CD14-positive monocyte (primary cell): ENCODE data around the gene CACNA2D1. TPM values are rescaled to one million over a fixed set of nuclear protein-coding genes. Genes with fewer than 3 reads are reported as not detected.

Experiments used
- DNase-seq, 3 donors: peaks; one replicate each; pipeline ENCODE4 v3.0.0-alpha.2; 2011 to 2022
- H2AFZ ChIP-seq: 2 replicates; pipeline ENCODE4 v1.6.0; 2012; ENCODE audit warnings: mild to moderate bottlenecking, low read depth, low read length, inconsistent platforms; ENCODE audit not compliant: insufficient read depth, poor library complexity, severe bottlenecking
- H3K27ac ChIP-seq, 2 donors: 1 replicate in 1 of 2; 2 replicates in 1 of 2; pipeline ENCODE4 v1.5.1; 2012 to 2013; ENCODE audit warnings: low read length in 2 of 2, control low read depth in 1 of 2, inconsistent platforms in 1 of 2, low read depth in 1 of 2, mild to moderate bottlenecking in 1 of 2
- H3K27me3 ChIP-seq, 2 donors: one replicate each; pipeline versions ENCODE4 v1.6.0 to v1.6.1; 2011 to 2013; ENCODE audit warnings: low read length in 2 of 2; ENCODE audit not compliant: control insufficient read depth in 2 of 2, insufficient read depth in 2 of 2
- H3K36me3 ChIP-seq, 2 donors: replicated peaks in 1 of 2; 1 replicate in 1 of 2; 2 replicates in 1 of 2; pipeline versions ENCODE4 v1.5.1 to v1.6.1; 2012 to 2013; ENCODE audit warnings: low read length in 2 of 2, control low read depth in 1 of 2, inconsistent platforms in 1 of 2, mild to moderate bottlenecking in 1 of 2; ENCODE audit not compliant: insufficient read depth in 2 of 2, control insufficient read depth in 1 of 2
- H3K4me1 ChIP-seq, 2 donors: 1 replicate in 1 of 2; 2 replicates in 1 of 2; pipeline versions ENCODE4 v1.5.1 to v1.6.1; 2012 to 2013; ENCODE audit warnings: low read length in 2 of 2, control low read depth in 1 of 2, inconsistent platforms in 1 of 2, mild to moderate bottlenecking in 1 of 2, moderate library complexity in 1 of 2; ENCODE audit not compliant: insufficient read depth in 2 of 2, control insufficient read depth in 1 of 2
- H3K4me2 ChIP-seq: replicated peaks from 2 replicates; pipeline ENCODE3; 2012; ENCODE audit warnings: low read length, moderate library complexity, mild to moderate bottlenecking; ENCODE audit not compliant: poor library complexity, severe bottlenecking; ENCODE audit errors: extremely low read depth
- H3K4me3 ChIP-seq, 3 experiments: fragments of 200-600 bp in 1 of 3; sonication (generic) in 1 of 3; replicated peaks in 1 of 3; 1 replicate in 2 of 3; 2 replicates in 1 of 3; pipeline ENCODE4 v1.5.1; 2011 to 2013; ENCODE audit warnings: low read length in 3 of 3, mild to moderate bottlenecking in 3 of 3, control low read depth in 2 of 3, low read depth in 2 of 3, inconsistent platforms in 1 of 3, moderate library complexity in 1 of 3
- H3K79me2 ChIP-seq: 2 replicates; pipeline ENCODE4 v1.6.0; 2012; ENCODE audit warnings: mild to moderate bottlenecking, control low read depth, inconsistent platforms, low read length, moderate library complexity; ENCODE audit not compliant: insufficient read depth
- H3K9ac ChIP-seq: 2 replicates; pipeline ENCODE4 v1.6.0; 2017; ENCODE audit warnings: low read length, mild to moderate bottlenecking; ENCODE audit not compliant: insufficient read depth, poor library complexity, severe bottlenecking
- H3K9me3 ChIP-seq, 2 donors: replicated peaks in 1 of 2; 1 replicate in 1 of 2; 2 replicates in 1 of 2; pipeline versions ENCODE4 v1.5.1 to v1.6.1; 2012 to 2013; ENCODE audit warnings: low read length in 2 of 2, control low read depth in 1 of 2; ENCODE audit not compliant: control insufficient read depth in 1 of 2, insufficient read depth in 1 of 2
- H4K20me1 ChIP-seq: 2 replicates; pipeline ENCODE4 v1.6.0; 2012; ENCODE audit warnings: mild to moderate bottlenecking, low read length, control low read depth, moderate library complexity; ENCODE audit not compliant: insufficient read depth
- H3K27ac Mint-ChIP-seq, 7 donors: one replicate each; pipeline ENCODE4 v1.8.0; 2020; ENCODE audit warnings: mild to moderate bottlenecking in 7 of 7, mixed read lengths in 7 of 7, moderate library complexity in 6 of 7, inconsistent platforms in 2 of 7
- H3K27me3 Mint-ChIP-seq, 3 donors: one replicate each; pipeline ENCODE4 v1.8.0; 2021 to 2022; ENCODE audit warnings: low read depth in 3 of 3, mild to moderate bottlenecking in 3 of 3, mixed read lengths in 3 of 3, moderate library complexity in 3 of 3, inconsistent platforms in 1 of 3
- H3K36me3 Mint-ChIP-seq, 2 donors: one replicate each; pipeline ENCODE4 v1.8.0; 2020; ENCODE audit warnings: mixed read lengths in 2 of 2, inconsistent platforms in 1 of 2, mild to moderate bottlenecking in 1 of 2
- H3K4me1 Mint-ChIP-seq: one replicate; pipeline ENCODE4 v1.8.0; 2020; ENCODE audit warnings: mild to moderate bottlenecking, mixed read lengths
- H3K4me3 Mint-ChIP-seq, 2 donors: one replicate each; pipeline ENCODE4 v1.8.0; 2020; ENCODE audit warnings: mild to moderate bottlenecking in 2 of 2, mixed read lengths in 2 of 2, moderate library complexity in 1 of 2
- H3K9me3 Mint-ChIP-seq, 7 donors: one replicate each; pipeline ENCODE4 v1.8.0; 2020 to 2022; ENCODE audit warnings: mixed read lengths in 7 of 7, mild to moderate bottlenecking in 6 of 7, moderate library complexity in 6 of 7, inconsistent platforms in 2 of 7
- CTCF ChIP-seq: fragments of 200-600 bp; IDR thresholded peaks from one replicate; pipeline ENCODE4 v1.8.0; 2022; ENCODE audit warnings: antibody characterized with exemption, mild to moderate bottlenecking
- WGBS: methylation state at CpG from one replicate; pipeline ENCODE4 v1.1.5; 2013; ENCODE audit warnings: missing lambda C conversion rate; ENCODE audit not compliant: insufficient coverage; 5-methylcytosine and 5-hydroxymethylcytosine counted together
- intact Hi-C, 2 donors: fragments of 100-400 bp; cut with micrococcal nuclease; formaldehyde crosslinking; loops; one replicate each; pipeline versions ENCODE4 v1.15.0 to v1.15.1; 2023
- polyA plus RNA-seq, 3 donors: library from polyadenylated mRNA; depleted of rRNA in 1 of 3; unstranded in 2 of 3; stranded (reverse) in 1 of 3; fragments of 300-500 nt in 2 of 3; fragments of >200 nt in 1 of 3; fragmentation: Illumina TruSeq in 2 of 3; gene quantifications; 1 replicate in 2 of 3; 2 replicates in 1 of 3; pipeline ENCODE4 v1.2.3, GENCODE V29; 2012 to 2021

The CACNA2D1 gene
- polyA plus RNA-seq, 3 donors, result 0.02 TPM; not detected in 2

- no peaks in the 10 kb centered on the region for H3K36me3 Mint-ChIP-seq
- intact Hi-C loops, result no loop called here
- H3K27me3 Mint-ChIP-seq, result no peaks in the 10 kb centered on the region
- peaks cover 0 to 3% (median 0%) of the 10 kb centered on the region in 7 donors for H3K9me3 Mint-ChIP-seq
- TF ChIP-seq CTCF, result no peak
- H3K27ac Mint-ChIP-seq, result no peak overlapping the region
- no peak overlapping the region for H3K4me2 ChIP-seq
- no peaks in the 10 kb centered on the region for H3K9me3 ChIP-seq
- H3K4me3 ChIP-seq, result no peak overlapping the region
- H3K36me3 ChIP-seq, result no peaks in the 10 kb centered on the region
- H3K9ac ChIP-seq, result no peak overlapping the region
- no peaks in the 10 kb centered on the region for H3K4me1 Mint-ChIP-seq
- H4K20me1 ChIP-seq, result no peaks in the 10 kb centered on the region
- H2AFZ ChIP-seq, result no peak overlapping the region
- no peak overlapping the region for H3K4me3 Mint-ChIP-seq
- H3K4me1 ChIP-seq, result no peaks in the 10 kb centered on the region
- H3K27me3 ChIP-seq, result no peaks in the 10 kb centered on the region
- no peak overlapping the region for H3K27ac ChIP-seq
- no peaks in the 10 kb centered on the region for H3K79me2 ChIP-seq
- DNase-seq, result no peak
These were observed 97.7 kb downstream of the CACNA2D1 start for GRCh38 chr7:82345886-82346285.

- Mint-ChIP-seq H3K36me3 (no peaks in the 10 kb centered on the region), H3K9me3 (peaks cover 0 to 2% (median 0%) of the 10 kb centered on the region in 7 donors), H3K4me1 (no peaks in the 10 kb centered on the region), H3K4me3 (no peak overlapping the region), H3K27me3 (no peaks in the 10 kb centered on the region), H3K27ac (no peak overlapping the region)
- intact Hi-C loops, result no loop called here
- DNase-seq, result no peak
- H2AFZ ChIP-seq, result no peak overlapping the region
- H3K4me2 ChIP-seq, result no peak overlapping the region
- H3K9ac ChIP-seq, result no peak overlapping the region
- no peaks in the 10 kb centered on the region for H3K27me3 ChIP-seq
- 67% methylated on average over 1 of the region's 1 CpG for WGBS
- H3K27ac ChIP-seq, result no peak overlapping the region
- no peaks in the 10 kb centered on the region for H3K79me2 ChIP-seq
- H3K4me1 ChIP-seq, result no peaks in the 10 kb centered on the region
- no peaks in the 10 kb centered on the region for H3K9me3 ChIP-seq
- no peaks in the 10 kb centered on the region for H4K20me1 ChIP-seq
- H3K4me3 ChIP-seq, result no peak overlapping the region
- H3K36me3 ChIP-seq, result no peaks in the 10 kb centered on the region
- no peak for TF ChIP-seq CTCF
These were observed 99.9 kb downstream of the CACNA2D1 start for GRCh38 chr7:82343716-82344115.
